Memory B cell (primary cell): Measurements from ENCODE around the gene TRPC1.

Experiments used
- ATAC-seq: fragments of 150-1000 bp; cut with Tn5 transposase; 2 replicates; pipeline ENCODE4 v1.10.0; 2021; ENCODE audit warnings: low read depth, mild to moderate bottlenecking, moderate library complexity
- DNase-seq, 2 donors: peaks; one replicate each; pipeline ENCODE4 v3.0.0; 2022; ENCODE audit warnings: low spot score in 2 of 2
- H3K27ac Mint-ChIP-seq: one replicate; pipeline ENCODE4 v1.8.0; 2022; ENCODE audit warnings: mild to moderate bottlenecking, moderate library complexity, mixed read lengths
- H3K27me3 Mint-ChIP-seq: one replicate; pipeline ENCODE4 v1.8.0; 2022; ENCODE audit warnings: mixed read lengths
- H3K36me3 Mint-ChIP-seq: one replicate; pipeline ENCODE4 v1.8.0; 2022; ENCODE audit warnings: mild to moderate bottlenecking, mixed read lengths
- H3K4me1 Mint-ChIP-seq: one replicate; pipeline ENCODE4 v1.8.0; 2022; ENCODE audit warnings: mixed read lengths
- H3K4me3 Mint-ChIP-seq: one replicate; pipeline ENCODE4 v1.8.0; 2022; ENCODE audit warnings: mild to moderate bottlenecking, moderate library complexity, mixed read lengths
- H3K9me3 Mint-ChIP-seq: one replicate; pipeline ENCODE4 v1.8.0; 2022; ENCODE audit warnings: mixed read lengths

Gene TRPC1

GRCh38 chr3:142828703-142829305 is 105.0 kb downstream of the TRPC1 start:
- peak; percentile 31 to 50 for DNase-seq
- no peaks in the 10 kb centered on the region for H3K36me3 Mint-ChIP-seq

DNA sequence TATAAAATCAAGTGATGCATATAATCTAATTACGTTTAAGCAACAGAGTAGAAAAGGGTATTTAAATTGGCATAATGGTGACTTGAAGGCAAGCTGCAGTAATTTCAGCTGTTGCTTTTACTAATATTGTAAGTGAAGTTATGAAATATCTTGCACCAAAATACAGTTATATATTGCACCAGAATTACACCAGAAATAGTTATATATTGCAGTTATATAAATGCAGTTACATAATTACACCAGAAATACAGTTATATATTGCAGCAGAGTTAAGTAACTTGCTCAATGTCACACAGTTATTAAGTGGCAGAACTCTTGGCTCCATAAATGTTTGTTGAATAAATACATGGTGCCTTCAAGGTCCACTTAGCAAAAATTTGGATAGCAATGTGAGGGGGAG is 113.7 kb downstream of the TRPC1 start:
- Mint-ChIP-seq H3K36me3 (no peaks in the 10 kb centered on the region), H3K27ac (no peak overlapping the region), H3K9me3 (no peaks in the 10 kb centered on the region), H3K4me3 (no peak overlapping the region), H3K4me1 (no peaks in the 10 kb centered on the region), H3K27me3 (peaks cover 4% of the 10 kb centered on the region)
- ATAC-seq (no peak), DNase-seq (no peak)

More at GRCh38 chr3:142828703-142829305, 105.0 kb downstream of the TRPC1 start:
- no peaks in the 10 kb centered on the region for H3K9me3 Mint-ChIP-seq
- peak; percentile 78 for ATAC-seq
- H3K27ac Mint-ChIP-seq, result no peak overlapping the region
- peaks cover 12% of the 10 kb centered on the region for H3K27me3 Mint-ChIP-seq
- no peak overlapping the region for H3K4me3 Mint-ChIP-seq
- H3K4me1 Mint-ChIP-seq, result no peaks in the 10 kb centered on the region

- H3K27ac Mint-ChIP-seq, result no peak overlapping the region
- H3K27me3 Mint-ChIP-seq, result peaks cover 4% of the 10 kb centered on the region
- H3K4me1 Mint-ChIP-seq, result no peaks in the 10 kb centered on the region
- H3K4me3 Mint-ChIP-seq, result no peak overlapping the region
- H3K36me3 Mint-ChIP-seq, result no peaks in the 10 kb centered on the region
- no peaks in the 10 kb centered on the region for H3K9me3 Mint-ChIP-seq
- DNase-seq (no peak), ATAC-seq (no peak)
Measured at GRCh38 chr3:142839831-142840230, 116.0 kb downstream of the TRPC1 start.

DNA sequence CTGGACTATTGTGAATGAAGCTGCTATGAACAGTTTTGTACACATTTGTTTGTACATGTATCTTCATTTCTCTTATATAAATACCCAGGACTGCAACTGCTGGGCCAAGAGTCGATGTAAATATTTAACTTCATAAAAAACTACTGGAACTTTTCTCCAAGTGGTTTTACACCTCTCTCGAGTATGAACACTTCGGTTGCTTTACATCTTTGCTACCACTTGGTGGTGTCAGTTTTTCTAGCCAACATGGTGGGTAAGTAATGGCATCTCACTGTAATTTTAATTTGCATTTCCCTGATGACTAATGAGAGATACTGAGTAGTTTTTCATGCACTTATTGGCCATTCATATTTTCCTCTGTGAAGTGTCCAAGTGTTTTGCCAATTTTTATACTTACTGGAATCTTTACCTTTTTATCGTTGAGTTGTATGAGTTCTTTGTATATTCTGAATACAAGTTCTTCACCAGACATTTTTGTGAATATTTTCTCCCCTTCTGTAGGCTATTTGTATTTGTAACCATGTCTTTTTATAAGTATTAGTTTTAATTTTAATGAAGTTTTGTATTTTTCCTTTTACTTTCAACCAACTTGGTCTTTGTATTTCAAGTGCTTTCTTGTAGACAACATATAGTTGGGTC is 120.6 kb downstream of the TRPC1 start:
- DNase-seq, result no peak

GRCh38 chr3:142846779-142847577 is 123.1 kb downstream of the TRPC1 start:
- Mint-ChIP-seq H3K9me3 (no peaks in the 10 kb centered on the region), H3K36me3 (peaks cover 2% of the 10 kb centered on the region), H3K27me3 (peaks cover 3% of the 10 kb centered on the region), H3K4me3 (no peak overlapping the region), H3K4me1 (no peaks in the 10 kb centered on the region), H3K27ac (no peak overlapping the region)
- ATAC-seq (no peak), DNase-seq (no peak)

More for the DNA sequence above, 120.6 kb downstream of the TRPC1 start:
- Mint-ChIP-seq H3K4me3 (no peak overlapping the region), H3K4me1 (no peaks in the 10 kb centered on the region), H3K27me3 (peaks cover 7% of the 10 kb centered on the region), H3K36me3 (peaks cover 2% of the 10 kb centered on the region), H3K27ac (no peak overlapping the region), H3K9me3 (no peaks in the 10 kb centered on the region)
- ATAC-seq, result no peak

- Mint-ChIP-seq H3K27ac (no peak overlapping the region), H3K4me1 (no peaks in the 10 kb centered on the region), H3K9me3 (no peaks in the 10 kb centered on the region), H3K27me3 (peaks cover 3% of the 10 kb centered on the region), H3K4me3 (no peak overlapping the region), H3K36me3 (peaks cover 2% of the 10 kb centered on the region)
- DNase-seq, result no peak
- ATAC-seq, result no peak
Measured at GRCh38 chr3:142849148-142849547, 125.3 kb downstream of the TRPC1 start.

DNA sequence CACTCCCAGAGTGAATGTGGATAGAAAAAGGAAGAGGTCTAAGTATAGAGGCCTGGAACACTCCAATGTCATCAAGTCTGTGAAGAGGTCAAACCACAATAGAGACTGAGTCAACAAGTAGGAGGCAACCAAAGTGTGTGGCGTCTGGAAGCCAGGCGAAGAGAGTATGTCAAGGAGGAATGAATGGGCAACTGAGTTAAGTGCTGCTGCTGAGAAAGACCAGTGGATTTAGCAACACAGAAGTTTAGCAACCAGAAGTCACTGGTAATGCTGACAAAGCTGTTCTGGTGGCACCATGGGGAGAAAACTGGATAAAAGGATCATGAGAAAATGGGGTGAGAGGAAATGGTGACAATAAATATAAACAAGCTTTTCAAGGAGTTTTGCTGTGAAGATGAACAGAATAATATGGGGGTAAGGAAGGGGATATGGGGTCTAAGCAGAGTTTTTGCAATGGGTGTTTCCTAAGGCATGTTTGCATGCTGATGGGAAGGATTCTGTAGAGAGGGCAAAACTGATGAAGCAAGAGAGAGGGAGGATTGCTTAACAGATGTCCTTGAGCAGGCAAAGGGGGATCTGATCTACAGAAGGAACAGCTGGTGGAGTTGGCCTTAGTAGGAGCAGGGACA is 126.7 kb downstream of the TRPC1 start:
- DNase-seq, result no peak
- no peak overlapping the region for H3K27ac Mint-ChIP-seq
- H3K4me3 Mint-ChIP-seq, result no peak overlapping the region
- no peaks in the 10 kb centered on the region for H3K4me1 Mint-ChIP-seq
- peaks cover 3% of the 10 kb centered on the region for H3K27me3 Mint-ChIP-seq
- H3K9me3 Mint-ChIP-seq, result no peaks in the 10 kb centered on the region
- no peak for ATAC-seq
- H3K36me3 Mint-ChIP-seq, result peaks cover 2% of the 10 kb centered on the region

DNA sequence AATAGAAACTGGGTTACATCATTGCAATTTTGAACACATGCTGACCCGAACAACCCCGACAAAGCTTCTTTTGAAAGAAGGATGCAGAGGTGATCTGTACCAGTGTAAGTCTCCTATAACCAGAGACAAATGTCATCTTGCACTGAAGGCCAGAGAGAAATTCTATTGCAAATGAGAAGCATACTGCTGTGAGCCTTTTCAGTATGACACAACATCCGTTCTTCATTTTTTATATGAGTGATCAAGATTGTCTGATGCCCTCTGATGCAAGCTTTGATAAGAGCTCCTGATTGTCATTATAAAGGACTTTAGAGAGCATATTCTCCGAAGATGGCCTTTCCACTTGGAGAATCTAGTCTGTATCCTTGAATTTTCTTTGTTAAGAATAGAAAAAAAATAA is 128.2 kb downstream of the TRPC1 start:
- no peak for DNase-seq
- Mint-ChIP-seq H3K27me3 (peaks cover 7% of the 10 kb centered on the region), H3K27ac (no peak overlapping the region), H3K36me3 (no peaks in the 10 kb centered on the region), H3K9me3 (no peaks in the 10 kb centered on the region), H3K4me3 (no peak overlapping the region), H3K4me1 (no peaks in the 10 kb centered on the region)
- ATAC-seq, result no peak

- H3K27me3 Mint-ChIP-seq, result peaks cover 5% of the 10 kb centered on the region
- H3K4me1 Mint-ChIP-seq, result no peaks in the 10 kb centered on the region
- H3K9me3 Mint-ChIP-seq, result no peaks in the 10 kb centered on the region
- DNase-seq (no peak), ATAC-seq (no peak)
- no peaks in the 10 kb centered on the region for H3K36me3 Mint-ChIP-seq
- H3K27ac Mint-ChIP-seq, result no peak overlapping the region
- no peak overlapping the region for H3K4me3 Mint-ChIP-seq
Measured at GRCh38 chr3:142853270-142854168, 129.7 kb downstream of the TRPC1 start.

DNA sequence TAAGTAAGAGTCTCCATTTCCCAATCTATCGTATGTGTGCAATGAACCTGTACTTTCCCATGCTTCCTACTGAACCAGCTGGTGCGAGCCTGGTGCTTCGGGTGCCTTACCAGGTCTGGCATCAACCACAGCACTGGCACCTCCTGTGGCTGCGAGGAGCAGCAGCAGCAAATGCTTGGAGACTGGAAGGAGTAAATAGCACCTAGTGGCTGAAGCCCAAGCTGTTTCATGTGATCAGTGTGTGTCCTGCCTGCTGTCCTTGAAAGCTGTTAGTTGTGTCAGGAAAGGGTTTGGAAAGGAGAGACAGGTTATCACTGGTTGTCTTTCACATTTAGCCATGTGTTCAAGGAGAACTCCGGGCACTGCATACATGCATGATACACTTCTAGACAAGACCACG is 133.2 kb downstream of the TRPC1 start:
- Mint-ChIP-seq H3K9me3 (no peaks in the 10 kb centered on the region), H3K27ac (no peak overlapping the region), H3K4me3 (no peak overlapping the region), H3K4me1 (no peaks in the 10 kb centered on the region), H3K36me3 (no peaks in the 10 kb centered on the region), H3K27me3 (peaks cover 6% of the 10 kb centered on the region)
- DNase-seq, result no peak
- no peak for ATAC-seq
